CD14-positive monocyte (primary cell): ENCODE measurements around the gene LRRC4C. TPM values are rescaled to one million over a fixed set of nuclear protein-coding genes. Genes with fewer than 3 reads are reported as not detected.

Experiments
- DNase-seq, 3 donors: peaks; one replicate each; pipeline ENCODE4 v3.0.0-alpha.2; 2011 to 2022
- H2AFZ ChIP-seq: 2 replicates; pipeline ENCODE4 v1.6.0; 2012; ENCODE audit warnings: mild to moderate bottlenecking, low read depth, low read length, inconsistent platforms; ENCODE audit not compliant: insufficient read depth, poor library complexity, severe bottlenecking
- H3K27ac ChIP-seq, 2 donors: 1 replicate in 1 of 2; 2 replicates in 1 of 2; pipeline ENCODE4 v1.5.1; 2012 to 2013; ENCODE audit warnings: low read length in 2 of 2, control low read depth in 1 of 2, inconsistent platforms in 1 of 2, low read depth in 1 of 2, mild to moderate bottlenecking in 1 of 2
- H3K27me3 ChIP-seq, 2 donors: one replicate each; pipeline versions ENCODE4 v1.6.0 to v1.6.1; 2011 to 2013; ENCODE audit warnings: low read length in 2 of 2; ENCODE audit not compliant: control insufficient read depth in 2 of 2, insufficient read depth in 2 of 2
- H3K36me3 ChIP-seq, 2 donors: replicated peaks in 1 of 2; 1 replicate in 1 of 2; 2 replicates in 1 of 2; pipeline versions ENCODE4 v1.5.1 to v1.6.1; 2012 to 2013; ENCODE audit warnings: low read length in 2 of 2, control low read depth in 1 of 2, inconsistent platforms in 1 of 2, mild to moderate bottlenecking in 1 of 2; ENCODE audit not compliant: insufficient read depth in 2 of 2, control insufficient read depth in 1 of 2
- H3K4me1 ChIP-seq, 2 donors: 1 replicate in 1 of 2; 2 replicates in 1 of 2; pipeline versions ENCODE4 v1.5.1 to v1.6.1; 2012 to 2013; ENCODE audit warnings: low read length in 2 of 2, control low read depth in 1 of 2, inconsistent platforms in 1 of 2, mild to moderate bottlenecking in 1 of 2, moderate library complexity in 1 of 2; ENCODE audit not compliant: insufficient read depth in 2 of 2, control insufficient read depth in 1 of 2
- H3K4me2 ChIP-seq: replicated peaks from 2 replicates; pipeline ENCODE3; 2012; ENCODE audit warnings: low read length, moderate library complexity, mild to moderate bottlenecking; ENCODE audit not compliant: poor library complexity, severe bottlenecking; ENCODE audit errors: extremely low read depth
- H3K4me3 ChIP-seq, 3 experiments: fragments of 200-600 bp in 1 of 3; sonication (generic) in 1 of 3; replicated peaks in 1 of 3; 1 replicate in 2 of 3; 2 replicates in 1 of 3; pipeline ENCODE4 v1.5.1; 2011 to 2013; ENCODE audit warnings: low read length in 3 of 3, mild to moderate bottlenecking in 3 of 3, control low read depth in 2 of 3, low read depth in 2 of 3, inconsistent platforms in 1 of 3, moderate library complexity in 1 of 3
- H3K79me2 ChIP-seq: 2 replicates; pipeline ENCODE4 v1.6.0; 2012; ENCODE audit warnings: mild to moderate bottlenecking, control low read depth, inconsistent platforms, low read length, moderate library complexity; ENCODE audit not compliant: insufficient read depth
- H3K9ac ChIP-seq: 2 replicates; pipeline ENCODE4 v1.6.0; 2017; ENCODE audit warnings: low read length, mild to moderate bottlenecking; ENCODE audit not compliant: insufficient read depth, poor library complexity, severe bottlenecking
- H3K9me3 ChIP-seq, 2 donors: replicated peaks in 1 of 2; 1 replicate in 1 of 2; 2 replicates in 1 of 2; pipeline versions ENCODE4 v1.5.1 to v1.6.1; 2012 to 2013; ENCODE audit warnings: low read length in 2 of 2, control low read depth in 1 of 2; ENCODE audit not compliant: control insufficient read depth in 1 of 2, insufficient read depth in 1 of 2
- H4K20me1 ChIP-seq: 2 replicates; pipeline ENCODE4 v1.6.0; 2012; ENCODE audit warnings: mild to moderate bottlenecking, low read length, control low read depth, moderate library complexity; ENCODE audit not compliant: insufficient read depth
- H3K27ac Mint-ChIP-seq, 7 donors: one replicate each; pipeline ENCODE4 v1.8.0; 2020; ENCODE audit warnings: mild to moderate bottlenecking in 7 of 7, mixed read lengths in 7 of 7, moderate library complexity in 6 of 7, inconsistent platforms in 2 of 7
- H3K27me3 Mint-ChIP-seq, 3 donors: one replicate each; pipeline ENCODE4 v1.8.0; 2021 to 2022; ENCODE audit warnings: low read depth in 3 of 3, mild to moderate bottlenecking in 3 of 3, mixed read lengths in 3 of 3, moderate library complexity in 3 of 3, inconsistent platforms in 1 of 3
- H3K36me3 Mint-ChIP-seq, 2 donors: one replicate each; pipeline ENCODE4 v1.8.0; 2020; ENCODE audit warnings: mixed read lengths in 2 of 2, inconsistent platforms in 1 of 2, mild to moderate bottlenecking in 1 of 2
- H3K4me1 Mint-ChIP-seq: one replicate; pipeline ENCODE4 v1.8.0; 2020; ENCODE audit warnings: mild to moderate bottlenecking, mixed read lengths
- H3K4me3 Mint-ChIP-seq, 2 donors: one replicate each; pipeline ENCODE4 v1.8.0; 2020; ENCODE audit warnings: mild to moderate bottlenecking in 2 of 2, mixed read lengths in 2 of 2, moderate library complexity in 1 of 2
- H3K9me3 Mint-ChIP-seq, 7 donors: one replicate each; pipeline ENCODE4 v1.8.0; 2020 to 2022; ENCODE audit warnings: mixed read lengths in 7 of 7, mild to moderate bottlenecking in 6 of 7, moderate library complexity in 6 of 7, inconsistent platforms in 2 of 7
- WGBS: methylation state at CpG from one replicate; pipeline ENCODE4 v1.1.5; 2013; ENCODE audit warnings: missing lambda C conversion rate; ENCODE audit not compliant: insufficient coverage; 5-methylcytosine and 5-hydroxymethylcytosine counted together
- intact Hi-C, 2 donors: fragments of 100-400 bp; cut with micrococcal nuclease; formaldehyde crosslinking; loops; one replicate each; pipeline versions ENCODE4 v1.15.0 to v1.15.1; 2023
- polyA plus RNA-seq, 3 donors: library from polyadenylated mRNA; depleted of rRNA in 1 of 3; unstranded in 2 of 3; stranded (reverse) in 1 of 3; fragments of 300-500 nt in 2 of 3; fragments of >200 nt in 1 of 3; fragmentation: Illumina TruSeq in 2 of 3; gene quantifications; 1 replicate in 2 of 3; 2 replicates in 1 of 3; pipeline ENCODE4 v1.2.3, GENCODE V29; 2012 to 2021
- TF ChIP-seq, protein P1 (sequence below): fragments of 200-600 bp; IDR thresholded peaks from one replicate; pipeline ENCODE4 v1.8.0; 2022; ENCODE audit warnings: antibody characterized with exemption, mild to moderate bottlenecking

The LRRC4C gene
- polyA plus RNA-seq, 3 donors: not detected

DNA sequence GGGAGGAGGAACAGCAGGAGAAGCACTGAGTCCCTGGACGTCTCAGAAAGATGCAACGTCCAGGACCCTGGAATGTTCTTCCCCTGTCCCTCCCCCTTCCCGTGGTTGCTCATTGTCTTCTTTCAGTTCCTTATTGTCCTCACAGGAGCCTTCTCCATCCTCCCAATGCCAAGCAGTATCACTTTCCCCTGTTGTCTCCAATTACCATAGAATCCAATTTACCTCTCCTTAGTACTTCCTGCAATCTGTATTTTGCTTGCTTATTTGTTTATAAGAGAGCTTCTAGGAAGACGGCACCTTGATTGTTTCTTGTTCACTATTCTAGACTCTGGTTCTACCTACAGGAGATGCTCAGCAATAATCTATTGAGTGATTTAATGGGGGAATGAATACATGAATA, 1273.7 kb downstream of the LRRC4C start:
- peaks cover 0 to 1% (median 0%) of the 10 kb centered on the region in 3 donors for H3K27me3 Mint-ChIP-seq

DNA sequence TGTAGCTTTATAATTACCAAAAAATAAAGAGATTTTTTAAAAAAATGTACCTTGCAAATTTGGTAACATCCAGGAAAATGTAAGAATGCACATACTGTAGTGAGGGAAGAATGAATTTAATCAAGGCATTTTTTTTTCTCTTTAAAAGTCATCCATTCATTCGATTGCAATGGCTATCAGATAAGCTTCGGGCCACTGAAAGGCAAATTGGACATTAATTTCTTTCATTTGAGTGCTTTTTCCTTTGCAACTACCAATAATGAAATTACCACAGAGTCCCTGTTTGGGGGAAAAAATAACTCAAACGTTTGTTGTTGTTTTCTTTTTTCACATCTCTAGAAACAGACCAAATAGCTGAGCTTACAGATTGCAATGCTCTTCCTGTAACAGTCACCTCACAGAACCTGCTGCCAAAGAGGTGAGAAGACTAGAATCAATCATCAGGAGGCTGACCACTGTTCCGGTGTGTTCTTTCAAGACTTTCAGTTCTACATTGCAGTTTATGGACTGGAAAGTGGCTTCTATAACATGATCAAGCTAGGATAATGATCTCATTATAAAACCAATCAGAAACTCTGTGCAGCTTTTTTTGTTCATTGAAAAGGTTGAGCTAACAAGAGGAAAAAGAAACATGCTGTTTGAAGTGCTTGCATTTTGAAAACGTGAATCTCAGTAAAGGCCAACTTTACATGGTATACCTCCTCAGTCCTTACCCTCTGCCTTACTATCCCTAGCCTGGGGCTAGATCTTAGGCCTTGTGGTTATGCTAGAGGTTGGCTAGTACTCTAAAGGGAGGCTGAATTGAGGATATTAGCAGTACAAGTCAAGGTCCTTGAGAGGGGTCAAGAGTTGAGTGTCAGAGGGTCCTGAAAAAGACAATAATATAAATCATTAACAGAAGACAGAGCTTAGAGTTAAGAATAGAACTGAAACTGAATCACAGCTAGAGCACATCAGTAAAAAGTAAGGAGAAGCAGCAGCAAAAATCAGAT, 1276.1 kb downstream of the LRRC4C start:
- Histone ChIP-seq H3K4me1 (no peaks in the 10 kb centered on the region), H3K4me3 (no peak overlapping the region), H3K36me3 (no peaks in the 10 kb centered on the region), H4K20me1 (no peaks in the 10 kb centered on the region), H3K9me3 (no peaks in the 10 kb centered on the region), H3K9ac (no peak overlapping the region), H3K27me3 (no peaks in the 10 kb centered on the region), H2AFZ (no peak overlapping the region), H3K4me2 (no peak overlapping the region), H3K27ac (no peak overlapping the region), H3K79me2 (no peaks in the 10 kb centered on the region)
- intact Hi-C loops: no loop called here
- Mint-ChIP-seq H3K36me3 (no peaks in the 10 kb centered on the region), H3K27me3 (no peaks in the 10 kb centered on the region), H3K4me1 (no peaks in the 10 kb centered on the region), H3K4me3 (no peak overlapping the region), H3K9me3 (peaks cover 0 to 9% (median 3%) of the 10 kb centered on the region in 7 donors), H3K27ac (no peak overlapping the region)
- DNase-seq: no peak
- no CpG with 5 or more reads among the region's 5 CpGs for WGBS
- TF ChIP-seq, protein P1, sequence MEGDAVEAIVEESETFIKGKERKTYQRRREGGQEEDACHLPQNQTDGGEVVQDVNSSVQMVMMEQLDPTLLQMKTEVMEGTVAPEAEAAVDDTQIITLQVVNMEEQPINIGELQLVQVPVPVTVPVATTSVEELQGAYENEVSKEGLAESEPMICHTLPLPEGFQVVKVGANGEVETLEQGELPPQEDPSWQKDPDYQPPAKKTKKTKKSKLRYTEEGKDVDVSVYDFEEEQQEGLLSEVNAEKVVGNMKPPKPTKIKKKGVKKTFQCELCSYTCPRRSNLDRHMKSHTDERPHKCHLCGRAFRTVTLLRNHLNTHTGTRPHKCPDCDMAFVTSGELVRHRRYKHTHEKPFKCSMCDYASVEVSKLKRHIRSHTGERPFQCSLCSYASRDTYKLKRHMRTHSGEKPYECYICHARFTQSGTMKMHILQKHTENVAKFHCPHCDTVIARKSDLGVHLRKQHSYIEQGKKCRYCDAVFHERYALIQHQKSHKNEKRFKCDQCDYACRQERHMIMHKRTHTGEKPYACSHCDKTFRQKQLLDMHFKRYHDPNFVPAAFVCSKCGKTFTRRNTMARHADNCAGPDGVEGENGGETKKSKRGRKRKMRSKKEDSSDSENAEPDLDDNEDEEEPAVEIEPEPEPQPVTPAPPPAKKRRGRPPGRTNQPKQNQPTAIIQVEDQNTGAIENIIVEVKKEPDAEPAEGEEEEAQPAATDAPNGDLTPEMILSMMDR: no peak

More for the DNA sequence above, 1273.7 kb downstream of the LRRC4C start:
- Histone ChIP-seq H2AFZ (no peak overlapping the region), H3K9ac (no peak overlapping the region), H3K4me3 (no peak overlapping the region), H3K36me3 (no peaks in the 10 kb centered on the region), H4K20me1 (no peaks in the 10 kb centered on the region), H3K4me1 (no peaks in the 10 kb centered on the region), H3K27ac (no peak overlapping the region), H3K4me2 (no peak overlapping the region), H3K27me3 (no peaks in the 10 kb centered on the region), H3K79me2 (no peaks in the 10 kb centered on the region), H3K9me3 (no peaks in the 10 kb centered on the region)
- TF ChIP-seq, protein P1: no peak
- WGBS: 83% methylated on average over 3 of the region's 4 CpGs
- intact Hi-C loops: no loop called here
- no peaks in the 10 kb centered on the region for H3K36me3 Mint-ChIP-seq
- H3K4me1 Mint-ChIP-seq: no peaks in the 10 kb centered on the region
- H3K4me3 Mint-ChIP-seq: no peak overlapping the region
- DNase-seq: no peak
- H3K27ac Mint-ChIP-seq: no peak overlapping the region
- peaks cover 0 to 5% (median 2%) of the 10 kb centered on the region in 7 donors for H3K9me3 Mint-ChIP-seq
